K562 (cell line): ENCODE results near the gene UBAC2.

Source experiments
- CTCF ChIP-seq, 3 experiments: IDR thresholded peaks in 2 of 3; conservative IDR thresholded peaks in 1 of 3; 2 replicates each; pipeline ENCODE4 v1.5.1; 2011 to 2012; ENCODE audit warnings: low read length in 3 of 3, mild to moderate bottlenecking in 3 of 3, control low read depth in 2 of 3, improper control_type of control experiment in 1 of 3, inconsistent platforms in 1 of 3, low read depth in 1 of 3, mixed read lengths in 1 of 3, moderate library complexity in 1 of 3; ENCODE audit not compliant: insufficient read depth in 2 of 3
- HDAC1 ChIP-seq, 2 experiments: fragments of 450-650 bp; IDR thresholded peaks; 2 replicates each; pipeline ENCODE4 v1.6.1; 2016 to 2017; ENCODE audit warnings: inconsistent platforms in 1 of 2, mild to moderate bottlenecking in 1 of 2, moderate library complexity in 1 of 2
- MNT ChIP-seq, 2 experiments: fragments of 450-650 bp; conservative IDR thresholded peaks; 2 replicates each; pipeline ENCODE4 v1.6.1; 2017; ENCODE audit warnings: mild to moderate bottlenecking in 2 of 2, moderate library complexity in 2 of 2
- PCBP2 ChIP-seq: fragments of 200-400 bp; formaldehyde crosslinking; IDR thresholded peaks from 2 replicates; pipeline ENCODE4 v1.6.1; 2018; ENCODE audit warnings: low read length, low read depth, mild to moderate bottlenecking, moderate library complexity; ENCODE audit not compliant: poor library complexity, severe bottlenecking
- RAD21 ChIP-seq, 2 experiments: fragments of 250-450 bp in 1 of 2; fragments of 450-650 bp in 1 of 2; sonication (Bioruptor Pico) in 1 of 2; formaldehyde crosslinking in 1 of 2; IDR thresholded peaks in 1 of 2; conservative IDR thresholded peaks in 1 of 2; 2 replicates each; pipeline versions ENCODE4 v1.4.0 to v1.8.0; 2020 to 2022; ENCODE audit warnings: mild to moderate bottlenecking in 2 of 2, moderate library complexity in 1 of 2
- TSC22D4 ChIP-seq: fragments of 450-650 bp; IDR thresholded peaks from 2 replicates; pipeline ENCODE4 v1.6.1; 2016; ENCODE audit warnings: missing genetic modification characterization, missing biosample characterization, control low read depth
- TF ChIP-seq, protein P1 (sequence below): sonication (generic); formaldehyde crosslinking; IDR thresholded peaks from 2 replicates; pipeline ENCODE4 v1.9.0; 2022; ENCODE audit warnings: mild to moderate bottlenecking, missing genetic modification reagents

GRCh38 chr13:99182439-99182838, 18.2 kb upstream of the UBAC2 start:
- TF ChIP-seq TSC22D4 (tag) (no peak), MNT (conservative IDR thresholded peaks at IDR 0.05) (no peak), CTCF (IDR thresholded peaks at IDR 0.05 in 2 of 3, conservative IDR thresholded peaks at IDR 0.05 in 1 of 3; ENCODE audit: insufficient read depth in 2 of 3, low read depth in 1 of 3, low read length in 3 of 3) (no peak), PCBP2 (no peak), HDAC1 (IDR thresholded peaks at IDR 0.05) (no peak), RAD21 (CRISPR knock-in tag; conservative IDR thresholded peaks at IDR 0.05 in 1 of 2, IDR thresholded peaks at IDR 0.05 in 1 of 2) (no peak)
- TF ChIP-seq, protein P1, sequence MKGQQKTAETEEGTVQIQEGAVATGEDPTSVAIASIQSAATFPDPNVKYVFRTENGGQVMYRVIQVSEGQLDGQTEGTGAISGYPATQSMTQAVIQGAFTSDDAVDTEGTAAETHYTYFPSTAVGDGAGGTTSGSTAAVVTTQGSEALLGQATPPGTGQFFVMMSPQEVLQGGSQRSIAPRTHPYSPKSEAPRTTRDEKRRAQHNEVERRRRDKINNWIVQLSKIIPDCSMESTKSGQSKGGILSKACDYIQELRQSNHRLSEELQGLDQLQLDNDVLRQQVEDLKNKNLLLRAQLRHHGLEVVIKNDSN (CRISPR knock-in tag): no peak
